Kidney glomerular epithelial cell (primary cell): Measurements from ENCODE around the gene POLR3K.

Experiments used
- DNase-seq: peaks from one replicate; lab custom pipeline; 2025; lab: John Stamatoyannopoulos, UW

Gene POLR3K

GRCh38 chr16:53346-54236, at the start of gene POLR3K, which contains the start of gene SNRNP25:
Gene POLR3K, minus strand, starts transcription at chr16:53608. Its CDS starts 22 bp downstream, at chr16:53586.
Gene SNRNP25, plus strand, starts transcription at chr16:53828. Its CDS starts 189 bp downstream, at chr16:54017.
- DNase-seq, result peak; percentile 98

GRCh38 chr16:102060-102855, 48.9 kb upstream of the POLR3K start:
- peak; percentile 28 for DNase-seq

GRCh38 chr16:101586-101985, 48.2 kb upstream of the POLR3K start:
- no peak for DNase-seq

- DNase-seq, result no peak
Measured at GRCh38 chr16:100989-101388, 47.6 kb upstream of the POLR3K start.

GRCh38 chr16:97822-98221, 44.4 kb upstream of the POLR3K start:
- no peak for DNase-seq

- peak; percentile 72 for DNase-seq
Measured at GRCh38 chr16:96935-97381, 43.5 kb upstream of the POLR3K start.

GRCh38 chr16:94918-95265, 41.5 kb upstream of the POLR3K start:
- no peak for DNase-seq

- no peak for DNase-seq
Measured at GRCh38 chr16:92431-93339, 39.3 kb upstream of the POLR3K start.

GRCh38 chr16:91484-91883, 38.1 kb upstream of the POLR3K start:
- no peak for DNase-seq

GRCh38 chr16:89391-90302, 36.2 kb upstream of the POLR3K start:
- DNase-seq, result no peak

- no peak for DNase-seq
Measured at GRCh38 chr16:88613-89012, 35.2 kb upstream of the POLR3K start.

GRCh38 chr16:86483-86952, 33.1 kb upstream of the POLR3K start:
- no peak for DNase-seq

- DNase-seq, result no peak
Measured at GRCh38 chr16:85865-86264, 32.5 kb upstream of the POLR3K start.

- DNase-seq, result no peak
Measured at GRCh38 chr16:85407-85782, 32.0 kb upstream of the POLR3K start.

- peak; percentile 98 for DNase-seq
Measured at GRCh38 chr16:84718-85406, 31.5 kb upstream of the POLR3K start.

- DNase-seq, result no peak
Measured at GRCh38 chr16:83781-84615, 30.6 kb upstream of the POLR3K start.

- no peak for DNase-seq
Measured at GRCh38 chr16:83060-83603, 29.7 kb upstream of the POLR3K start.

- DNase-seq, result no peak
Measured at GRCh38 chr16:79151-80054, 26.0 kb upstream of the POLR3K start.
